HG02973 (cell line): ENCODE measurements around the gene MCRS1.
"Not testable (repeated sequence)": the region's sequence is repeated elsewhere in the genome, so short reads cannot be mapped to it uniquely, and the experiment has no call there.

Source experiments
- ATAC-seq: cut with Tn5 transposase; IDR thresholded peaks from one replicate; pipeline ENCODE4 v1.9.1; 2021; ENCODE audit warnings: moderate library complexity; ENCODE audit not compliant: unreplicated experiment

Gene MCRS1

GRCh38 chr12:49541911-49542505 is 25.9 kb downstream of the MCRS1 start:
- ATAC-seq: no peak

DNA sequence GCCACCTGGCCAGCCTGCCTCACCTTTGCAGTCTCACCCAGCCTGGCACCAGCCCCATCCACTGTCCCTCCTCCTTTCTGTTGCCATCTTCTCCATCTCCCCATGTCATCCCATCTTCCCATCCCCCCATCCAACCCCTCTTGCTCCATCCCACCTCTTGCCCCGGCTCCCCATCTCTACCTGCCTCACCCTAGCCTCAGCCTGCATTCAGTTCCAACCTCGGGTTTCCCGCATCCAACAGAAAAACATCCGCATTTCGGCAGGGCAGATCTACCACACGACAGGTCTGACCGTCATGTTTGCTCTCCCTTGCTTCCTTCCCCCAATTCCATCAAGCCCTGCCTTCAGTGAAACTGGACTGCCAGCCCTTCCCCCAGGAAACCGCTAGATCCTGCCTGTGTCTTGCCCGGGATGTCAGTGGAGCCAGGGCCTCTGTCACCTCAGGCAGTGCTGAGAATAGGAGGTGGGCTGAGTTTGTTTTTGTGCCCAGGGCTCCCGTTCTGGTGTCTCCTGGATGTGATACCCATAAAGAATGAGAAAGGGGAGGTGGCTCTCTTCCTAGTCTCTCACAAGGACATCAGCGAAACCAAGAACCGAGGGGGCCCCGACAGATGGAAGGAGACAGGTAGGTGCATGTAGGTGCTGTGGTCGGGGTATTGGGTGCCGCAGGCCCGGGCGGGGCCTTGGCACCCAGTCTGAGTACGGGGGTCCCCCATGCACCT is 26.6 kb downstream of the MCRS1 start:
- ATAC-seq: no peak

DNA sequence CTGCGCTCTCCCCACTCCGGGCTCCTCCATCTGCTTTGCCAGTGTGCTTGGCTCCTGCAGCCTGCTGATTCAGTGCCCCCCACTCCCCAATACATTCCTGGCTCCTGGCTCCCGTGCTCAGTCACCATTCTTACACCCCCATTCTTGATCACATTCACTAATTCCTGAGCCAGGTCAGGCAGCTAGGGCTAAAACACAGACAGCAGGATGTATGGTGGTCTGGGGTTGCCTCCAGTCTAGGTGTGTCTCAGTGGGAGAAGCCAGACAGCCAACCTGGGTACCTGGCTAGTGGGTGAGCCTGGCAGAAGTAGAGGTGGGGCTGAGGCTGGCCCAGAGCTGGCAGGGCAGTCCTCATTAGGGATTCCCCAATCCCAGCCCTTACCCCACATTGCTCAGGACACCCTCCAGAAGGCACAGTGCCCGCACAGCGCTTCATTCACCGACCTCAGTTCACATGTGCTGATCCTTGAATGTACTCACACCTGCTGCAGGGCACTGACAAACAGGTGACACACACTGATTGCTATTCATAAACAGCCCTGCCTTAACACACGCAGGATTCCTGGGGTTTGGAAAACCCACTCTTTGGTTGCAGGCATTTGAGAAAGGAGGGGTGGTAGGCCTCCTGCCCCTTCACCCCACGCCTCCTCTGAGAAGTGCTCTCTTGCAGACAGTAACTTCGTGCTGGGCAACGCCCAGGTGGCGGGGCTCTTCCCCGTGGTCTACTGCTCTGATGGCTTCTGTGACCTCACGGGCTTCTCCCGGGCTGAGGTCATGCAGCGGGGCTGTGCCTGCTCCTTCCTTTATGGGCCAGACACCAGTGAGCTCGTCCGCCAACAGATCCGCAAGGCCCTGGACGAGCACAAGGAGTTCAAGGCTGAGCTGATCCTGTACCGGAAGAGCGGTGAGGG is 27.5 kb downstream of the MCRS1 start:
- ATAC-seq: no peak

DNA sequence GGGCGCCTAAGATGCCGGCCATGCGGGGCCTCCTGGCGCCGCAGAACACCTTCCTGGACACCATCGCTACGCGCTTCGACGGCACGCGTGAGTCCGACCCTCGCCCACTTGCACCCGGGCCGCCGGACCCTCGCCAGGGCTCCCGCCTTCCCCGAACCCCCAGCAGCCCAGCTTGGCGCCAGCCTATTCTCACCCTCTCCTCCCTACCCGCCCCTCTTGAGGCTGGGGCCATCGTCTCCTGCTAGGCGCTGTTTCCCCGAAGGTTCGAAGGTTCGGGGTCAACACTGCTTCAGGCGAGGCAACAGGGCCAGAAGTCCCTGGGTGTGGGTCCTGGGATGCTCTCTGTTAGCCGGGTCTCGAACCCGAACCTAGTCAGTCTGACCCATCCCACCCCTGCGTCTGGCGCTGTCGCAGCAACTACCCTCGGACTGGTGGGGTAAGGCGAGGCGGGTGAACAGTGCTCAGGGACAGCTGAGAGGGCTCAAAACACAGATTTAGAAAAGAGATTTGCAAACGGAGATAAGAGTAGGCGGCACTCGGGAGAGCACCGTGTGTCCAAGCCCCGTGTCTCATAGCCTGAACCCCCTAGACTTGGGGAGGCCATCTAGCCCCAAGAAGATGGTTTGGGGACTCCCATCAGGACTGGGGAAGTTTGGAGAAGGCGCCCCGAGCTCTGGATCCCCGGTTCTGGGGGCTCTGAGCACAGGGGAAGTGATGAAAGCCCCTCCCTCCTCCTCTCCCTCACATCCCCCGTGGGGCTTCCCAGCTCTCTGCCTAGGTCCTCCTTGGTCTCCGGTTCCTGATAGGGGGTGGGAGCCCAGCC is 28.3 kb downstream of the MCRS1 start:
- no peak for ATAC-seq

- peak; percentile 52 for ATAC-seq
Measured at GRCh38 chr12:49538510-49539403, 29.2 kb downstream of the MCRS1 start, which contains the start of gene KCNH3. TSS of gene KCNH3 (plus strand) at chr12:49539030. CDS start at chr12:49539417, 387 bp downstream.

- no peak for ATAC-seq
Measured at GRCh38 chr12:49537752-49538509, 30.0 kb downstream of the MCRS1 start.

DNA sequence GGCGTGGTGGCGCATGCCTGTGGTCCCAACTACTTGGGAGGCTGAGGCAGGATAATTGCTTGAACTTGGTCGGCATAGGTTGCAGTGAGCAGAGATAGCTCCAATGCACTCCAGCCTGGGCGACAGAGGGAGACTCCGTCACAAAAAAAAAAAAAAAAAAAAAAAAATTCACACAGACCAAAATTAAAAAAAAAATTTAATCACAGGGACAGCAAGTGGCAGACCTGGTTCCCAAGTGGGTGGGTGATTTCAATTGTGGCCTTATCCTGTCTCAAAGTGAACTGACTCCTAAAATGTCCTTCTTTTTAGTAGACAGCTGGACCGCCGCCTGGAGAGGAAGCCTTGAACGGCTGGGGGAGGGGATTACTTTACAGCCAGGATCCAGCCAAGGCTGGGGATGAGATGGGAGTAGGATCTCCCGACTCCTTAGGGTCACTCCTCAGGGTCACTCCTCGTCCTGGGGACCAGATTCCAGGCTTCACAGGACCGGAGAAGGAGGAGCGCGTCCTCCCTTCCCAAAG is 30.7 kb downstream of the MCRS1 start:
- ATAC-seq: no peak

GRCh38 chr12:49536526-49537071 is 31.3 kb downstream of the MCRS1 start:
- no peak for ATAC-seq

DNA sequence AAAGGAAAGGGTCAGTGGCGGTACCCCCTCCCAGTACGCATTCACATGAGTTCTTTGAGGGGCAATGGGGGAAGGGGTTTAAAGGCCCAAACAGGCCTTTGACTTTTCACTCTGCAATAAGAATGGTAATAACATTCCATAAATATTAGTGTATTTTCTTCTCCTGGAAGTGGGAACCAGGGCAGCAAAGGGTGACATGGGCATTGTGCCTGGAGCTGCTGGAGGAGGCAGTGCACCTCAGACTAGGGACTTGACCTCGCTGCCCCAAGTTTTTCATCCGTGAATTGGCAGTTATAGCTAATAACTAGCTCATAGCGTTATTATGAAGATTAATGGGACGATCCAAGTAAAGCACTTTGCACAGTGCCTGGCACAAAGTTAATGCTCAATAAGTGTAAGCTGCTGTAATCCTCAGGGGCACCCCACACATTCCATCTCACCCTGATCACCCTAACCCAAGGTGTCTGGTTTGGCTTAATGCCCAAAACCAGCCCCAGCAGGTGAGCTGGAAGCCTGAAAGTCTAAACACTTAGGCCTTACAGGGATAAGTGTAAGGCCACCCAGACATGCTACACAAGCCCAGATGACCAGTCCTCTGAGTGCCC is 31.9 kb downstream of the MCRS1 start:
- ATAC-seq: no peak

- ATAC-seq: no peak
Measured at GRCh38 chr12:49534731-49535278, 33.1 kb downstream of the MCRS1 start.

DNA sequence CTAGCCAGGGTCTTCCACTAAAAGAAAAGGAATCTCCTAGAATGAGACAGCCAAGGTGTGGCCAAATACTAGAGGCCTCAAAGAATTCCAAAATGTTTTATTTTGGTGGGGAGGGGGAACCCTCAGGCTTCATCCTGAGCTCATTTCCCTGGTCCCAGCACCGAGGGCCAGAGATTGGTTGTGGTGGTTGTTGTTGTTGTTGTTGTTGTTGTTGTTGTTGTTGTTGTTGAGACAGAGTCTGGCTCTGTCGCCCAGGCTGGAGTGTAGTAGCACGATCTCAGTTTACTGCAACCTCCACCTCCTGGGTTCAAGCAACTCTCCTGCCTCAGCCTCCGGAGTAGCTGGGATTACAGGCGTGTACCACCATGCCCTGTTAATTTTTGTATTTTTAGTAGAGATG is 33.8 kb downstream of the MCRS1 start:
- not testable (repeated sequence) for ATAC-seq

DNA sequence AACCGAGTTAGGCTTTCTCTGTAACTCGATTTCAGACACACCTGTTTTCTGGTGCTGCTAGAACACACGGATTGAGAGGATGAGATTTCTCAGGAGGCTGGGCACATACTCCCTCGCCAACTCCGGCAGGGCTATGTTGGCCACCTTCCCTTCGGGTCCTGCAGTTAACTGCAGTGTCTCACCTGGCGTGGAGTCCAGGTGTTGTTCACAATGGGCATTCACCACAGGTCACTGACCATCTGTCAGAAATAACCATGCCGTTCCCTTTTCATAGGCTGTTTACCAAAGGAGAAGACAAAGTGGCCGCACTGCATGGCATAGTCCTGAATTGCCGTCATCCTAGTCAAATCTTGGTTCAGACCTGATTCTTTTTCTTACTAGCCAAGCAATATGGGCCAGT is 34.6 kb downstream of the MCRS1 start:
- ATAC-seq: no peak

DNA sequence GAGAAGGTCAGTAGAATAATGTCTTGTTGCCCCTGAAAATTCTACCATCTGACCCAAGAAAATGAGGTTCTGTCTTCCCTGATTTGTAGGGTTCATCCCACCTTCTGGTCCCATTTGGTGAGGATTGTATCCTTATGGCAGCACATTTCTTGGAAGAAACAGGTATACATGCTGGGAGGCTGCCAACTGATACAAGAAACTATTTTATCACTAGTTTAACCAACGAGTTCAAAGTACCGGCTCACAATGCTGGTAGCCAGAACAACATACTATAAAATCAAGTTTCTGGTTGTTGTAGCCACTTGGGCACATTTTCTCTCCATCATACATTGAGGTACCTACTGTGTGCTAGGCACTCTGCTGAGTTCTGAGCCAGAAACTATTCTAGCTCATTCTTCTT is 36.2 kb downstream of the MCRS1 start:
- no peak for ATAC-seq

- ATAC-seq: no peak
Measured at GRCh38 chr12:49529414-49529813, 38.5 kb downstream of the MCRS1 start.

GRCh38 chr12:49527361-49528130 is 40.4 kb downstream of the MCRS1 start:
- ATAC-seq: no peak

DNA sequence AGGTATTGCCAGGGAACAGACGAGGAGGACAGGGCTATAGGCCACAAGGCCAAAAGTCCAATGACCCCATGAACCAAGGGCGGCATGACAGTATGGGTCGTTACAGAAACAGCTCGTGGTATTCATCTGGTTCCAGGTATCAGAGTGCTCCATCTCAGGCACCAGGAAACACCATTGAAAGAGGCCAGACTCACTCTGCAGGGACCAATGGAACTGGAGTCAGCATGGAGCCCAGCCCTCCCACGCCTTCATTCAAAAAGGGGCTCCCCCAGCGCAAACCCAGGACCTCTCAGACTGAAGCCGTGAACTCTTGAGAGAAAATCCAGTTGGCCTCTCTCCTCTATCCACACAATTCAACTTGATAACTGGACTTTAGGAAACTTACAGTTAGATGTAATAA is 42.0 kb downstream of the MCRS1 start:
- no peak for ATAC-seq

DNA sequence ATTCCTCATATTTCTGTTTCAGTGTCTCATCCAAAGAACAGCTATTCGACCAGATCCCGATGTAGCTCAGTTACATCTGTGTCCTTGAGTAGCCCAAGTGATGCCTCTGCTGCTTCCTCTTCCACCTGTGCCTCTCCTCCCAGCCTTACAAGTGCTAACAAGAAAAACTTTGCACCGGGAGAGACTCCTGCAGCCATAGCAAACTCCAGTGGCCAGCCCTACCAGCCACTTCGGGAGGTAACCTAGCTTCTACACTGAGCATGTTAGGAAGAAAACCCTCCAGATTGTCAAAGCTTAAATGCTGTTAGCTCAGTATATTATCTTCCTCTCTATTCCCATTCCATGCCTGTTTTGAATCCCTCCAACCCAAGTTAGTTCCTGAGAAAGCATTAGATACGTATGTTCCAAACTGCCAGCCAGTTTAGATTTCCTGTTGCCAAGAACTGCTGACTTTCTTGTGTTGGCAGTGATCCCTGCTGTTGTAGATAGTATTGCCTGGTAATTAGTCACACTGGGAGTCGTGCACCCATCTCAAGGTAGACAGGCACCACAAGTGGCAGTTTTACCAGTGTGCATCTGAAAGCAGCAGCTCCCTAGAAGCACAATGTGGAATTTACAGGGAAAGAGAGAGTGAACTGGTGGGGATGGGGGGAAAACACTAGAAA is 43.1 kb downstream of the MCRS1 start:
- no peak for ATAC-seq
